ENCODE data around the gene JAZF1.

Gene JAZF1

GRCh38 chr7:28226003-28226402 lies 45.4 kb upstream of the JAZF1 start:
- H3K27ac ChIP-seq (replicated peaks) = no peak overlapping the region
- TF ChIP-seq SPI1 (IDR thresholded peaks at IDR 0.05; ENCODE audit: borderline replicate concordance, low read depth) = no peak
- TF ChIP-seq, protein P1, sequence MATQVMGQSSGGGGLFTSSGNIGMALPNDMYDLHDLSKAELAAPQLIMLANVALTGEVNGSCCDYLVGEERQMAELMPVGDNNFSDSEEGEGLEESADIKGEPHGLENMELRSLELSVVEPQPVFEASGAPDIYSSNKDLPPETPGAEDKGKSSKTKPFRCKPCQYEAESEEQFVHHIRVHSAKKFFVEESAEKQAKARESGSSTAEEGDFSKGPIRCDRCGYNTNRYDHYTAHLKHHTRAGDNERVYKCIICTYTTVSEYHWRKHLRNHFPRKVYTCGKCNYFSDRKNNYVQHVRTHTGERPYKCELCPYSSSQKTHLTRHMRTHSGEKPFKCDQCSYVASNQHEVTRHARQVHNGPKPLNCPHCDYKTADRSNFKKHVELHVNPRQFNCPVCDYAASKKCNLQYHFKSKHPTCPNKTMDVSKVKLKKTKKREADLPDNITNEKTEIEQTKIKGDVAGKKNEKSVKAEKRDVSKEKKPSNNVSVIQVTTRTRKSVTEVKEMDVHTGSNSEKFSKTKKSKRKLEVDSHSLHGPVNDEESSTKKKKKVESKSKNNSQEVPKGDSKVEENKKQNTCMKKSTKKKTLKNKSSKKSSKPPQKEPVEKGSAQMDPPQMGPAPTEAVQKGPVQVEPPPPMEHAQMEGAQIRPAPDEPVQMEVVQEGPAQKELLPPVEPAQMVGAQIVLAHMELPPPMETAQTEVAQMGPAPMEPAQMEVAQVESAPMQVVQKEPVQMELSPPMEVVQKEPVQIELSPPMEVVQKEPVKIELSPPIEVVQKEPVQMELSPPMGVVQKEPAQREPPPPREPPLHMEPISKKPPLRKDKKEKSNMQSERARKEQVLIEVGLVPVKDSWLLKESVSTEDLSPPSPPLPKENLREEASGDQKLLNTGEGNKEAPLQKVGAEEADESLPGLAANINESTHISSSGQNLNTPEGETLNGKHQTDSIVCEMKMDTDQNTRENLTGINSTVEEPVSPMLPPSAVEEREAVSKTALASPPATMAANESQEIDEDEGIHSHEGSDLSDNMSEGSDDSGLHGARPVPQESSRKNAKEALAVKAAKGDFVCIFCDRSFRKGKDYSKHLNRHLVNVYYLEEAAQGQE (IDR thresholded peaks at IDR 0.05; ENCODE audit: insufficient replicate concordance, low read depth) = no peak
- TF ChIP-seq POLR2AphosphoS5 (IDR thresholded peaks at IDR 0.05; ENCODE audit: low read depth) = no peak
- TF ChIP-seq CTCF (IDR thresholded peaks at IDR 0.05; ENCODE audit: insufficient read depth, low read length) = no peak
- TF ChIP-seq GABPA (IDR thresholded peaks at IDR 0.05; ENCODE audit: low read depth) = no peak
- H3K27me3 ChIP-seq (ENCODE audit: insufficient read depth, poor library complexity, severe bottlenecking) = no peaks in the 10 kb centered on the region
- H3K4me3 ChIP-seq (replicated peaks; ENCODE audit: insufficient read depth, low read length) = no peak overlapping the region
- DNase-seq (ENCODE audit: low read depth in 1 of 2, low spot score in 1 of 2) = no peak

DNA sequence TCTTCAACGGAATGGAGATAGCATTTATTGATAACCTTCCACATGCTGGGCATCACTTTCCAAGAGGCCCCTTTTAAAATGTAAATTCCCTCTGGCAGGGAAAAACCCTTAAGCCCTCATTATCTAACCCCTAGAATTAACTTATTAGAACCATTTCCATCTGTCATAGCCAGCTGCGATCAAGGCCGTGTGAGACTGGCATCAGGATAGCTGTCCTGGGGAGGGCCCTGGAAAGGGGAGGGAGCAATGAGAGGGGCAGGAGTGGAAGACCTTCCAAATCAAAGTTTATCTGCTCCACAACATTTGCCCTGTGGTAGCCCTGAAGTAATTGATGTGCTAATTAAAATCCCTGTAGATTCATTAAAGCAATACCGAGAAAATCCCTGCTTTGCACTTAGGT lies 45.0 kb upstream of the JAZF1 start:
- DNase-seq (ENCODE audit: low read depth in 1 of 2, low spot score in 1 of 2) = no peak
- Histone ChIP-seq H3K27me3 (ENCODE audit: insufficient read depth, poor library complexity, severe bottlenecking) (no peaks in the 10 kb centered on the region), H3K27ac (replicated peaks) (no peak overlapping the region), H3K4me3 (replicated peaks; ENCODE audit: insufficient read depth, low read length) (no peak overlapping the region)
- no peak for TF ChIP-seq CTCF (IDR thresholded peaks at IDR 0.05; ENCODE audit: insufficient read depth, low read length)
- no peak for TF ChIP-seq POLR2AphosphoS5 (IDR thresholded peaks at IDR 0.05; ENCODE audit: low read depth)
- TF ChIP-seq GABPA (IDR thresholded peaks at IDR 0.05; ENCODE audit: low read depth) = no peak
- TF ChIP-seq, protein P1 (IDR thresholded peaks at IDR 0.05; ENCODE audit: insufficient replicate concordance, low read depth) = no peak
- TF ChIP-seq SPI1 (IDR thresholded peaks at IDR 0.05; ENCODE audit: borderline replicate concordance, low read depth) = no peak

DNA sequence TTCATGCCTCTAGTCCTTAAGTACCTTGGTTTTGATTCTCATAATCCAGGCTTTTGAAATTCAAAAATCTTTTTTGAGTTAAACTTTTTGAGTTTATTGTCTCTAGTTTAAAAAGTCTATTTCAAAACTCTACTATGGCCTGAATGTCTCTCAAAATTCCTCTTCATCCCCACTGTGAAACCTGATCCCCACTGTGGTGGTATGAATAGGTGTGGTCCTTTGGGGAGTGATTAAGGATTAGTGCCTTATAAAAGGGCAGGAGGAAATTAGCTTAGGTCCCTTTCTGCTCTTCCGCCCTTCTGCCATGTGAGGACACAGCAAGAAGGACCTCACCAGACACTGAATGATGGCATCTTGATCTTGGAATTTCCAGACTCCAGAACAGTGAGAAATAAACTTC lies 44.1 kb upstream of the JAZF1 start:
- no peak for TF ChIP-seq GABPA (IDR thresholded peaks at IDR 0.05; ENCODE audit: low read depth)
- no peak for TF ChIP-seq SPI1 (IDR thresholded peaks at IDR 0.05; ENCODE audit: borderline replicate concordance, low read depth)
- no peak for TF ChIP-seq POLR2AphosphoS5 (IDR thresholded peaks at IDR 0.05; ENCODE audit: low read depth)
- TF ChIP-seq, protein P1 (IDR thresholded peaks at IDR 0.05; ENCODE audit: insufficient replicate concordance, low read depth) = no peak
- TF ChIP-seq CTCF (IDR thresholded peaks at IDR 0.05; ENCODE audit: insufficient read depth, low read length) = no peak
- no peak for DNase-seq (ENCODE audit: low read depth in 1 of 2, low spot score in 1 of 2)
- H3K4me3 ChIP-seq (replicated peaks; ENCODE audit: insufficient read depth, low read length) = no peak overlapping the region
- no peak overlapping the region for H3K27ac ChIP-seq (replicated peaks)
- no peaks in the 10 kb centered on the region for H3K27me3 ChIP-seq (ENCODE audit: insufficient read depth, poor library complexity, severe bottlenecking)

All from HL-60 (cell line).